Measurements from ENCODE around the gene PDE10A.
"Not testable (repeated sequence)": the region's sequence is repeated elsewhere in the genome, so short reads cannot be mapped to it uniquely, and the experiment has no call there.

The PDE10A gene

DNA sequence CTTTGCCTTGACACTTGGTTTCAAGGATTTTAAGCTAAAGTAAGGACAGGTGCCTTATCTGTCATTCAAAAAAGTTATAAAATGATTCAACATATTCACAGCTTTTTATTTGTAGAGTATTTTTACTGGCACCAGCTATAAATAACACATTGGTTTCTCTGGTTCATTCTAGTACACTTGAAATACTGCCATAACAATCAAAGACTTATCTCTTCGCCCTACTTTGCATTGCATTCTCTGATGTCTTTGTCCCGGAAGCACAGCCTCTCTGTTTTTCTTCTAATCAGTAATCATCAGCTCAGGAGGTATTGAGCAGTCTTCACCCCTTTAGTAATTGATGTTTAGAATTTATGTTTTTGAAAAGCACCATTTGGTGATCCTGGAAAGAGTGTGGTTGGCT, 156.4 kb downstream of the PDE10A start:
- DNase-seq (ENCODE audit: low read depth): no peak
- no peak overlapping the region for H3K4me3 ChIP-seq (ENCODE audit: low read depth, low read length)

DNA sequence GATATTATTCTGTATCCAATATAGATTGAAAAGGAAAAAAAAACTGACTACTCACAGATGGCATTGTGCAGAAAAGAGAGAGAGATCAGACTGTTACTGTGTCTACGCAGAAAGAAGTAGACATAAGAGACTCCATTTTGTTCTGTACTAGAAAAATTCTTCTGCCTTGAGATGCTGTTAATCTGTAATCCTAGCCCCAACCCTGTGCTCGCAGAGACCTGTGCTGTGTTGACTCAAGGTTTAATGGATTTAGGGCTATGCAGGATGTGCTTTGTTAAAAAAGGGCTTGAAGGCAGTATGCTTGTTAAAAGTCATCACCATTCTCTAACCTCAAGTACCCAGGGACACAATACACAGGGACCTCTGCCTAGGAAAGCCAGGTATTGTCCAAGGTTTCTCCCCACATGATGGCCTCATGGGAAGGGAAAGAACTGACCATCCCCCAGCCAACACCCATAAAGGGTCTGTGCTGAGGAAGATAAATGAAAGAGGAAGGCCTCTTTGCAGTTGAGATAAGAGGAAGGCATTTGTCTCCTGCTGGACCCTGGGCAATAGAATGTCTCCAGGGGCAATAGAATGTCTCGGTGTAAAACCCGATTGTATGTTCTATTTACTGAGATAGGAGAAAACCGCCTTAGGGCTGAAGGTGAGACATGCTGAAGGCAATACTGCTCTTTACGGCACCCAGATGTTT, 162.7 kb downstream of the PDE10A start:
- H3K4me3 ChIP-seq (ENCODE audit: low read depth, low read length); DNase-seq (ENCODE audit: low read depth): not testable (repeated sequence)

DNA sequence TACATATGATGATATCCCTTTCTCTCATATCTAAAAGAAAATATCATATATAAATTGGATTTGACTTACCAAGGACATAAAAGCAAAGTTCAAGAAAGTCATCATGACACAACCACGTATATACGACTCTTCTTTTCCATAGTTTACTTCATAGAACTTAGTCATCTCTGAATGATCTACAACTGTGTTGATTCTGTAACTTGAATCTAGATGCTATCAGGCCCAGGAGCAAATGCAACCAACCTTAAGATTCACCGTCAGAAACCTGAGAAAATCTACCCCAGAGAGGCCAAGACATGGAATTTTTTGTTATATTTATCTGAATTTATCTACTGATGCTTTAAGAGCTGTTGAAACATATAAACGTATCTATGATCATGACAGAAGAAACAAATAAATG, 165.6 kb downstream of the PDE10A start:
- DNase-seq (ENCODE audit: low read depth): no peak
- no peak overlapping the region for H3K4me3 ChIP-seq (ENCODE audit: low read depth, low read length)

DNA sequence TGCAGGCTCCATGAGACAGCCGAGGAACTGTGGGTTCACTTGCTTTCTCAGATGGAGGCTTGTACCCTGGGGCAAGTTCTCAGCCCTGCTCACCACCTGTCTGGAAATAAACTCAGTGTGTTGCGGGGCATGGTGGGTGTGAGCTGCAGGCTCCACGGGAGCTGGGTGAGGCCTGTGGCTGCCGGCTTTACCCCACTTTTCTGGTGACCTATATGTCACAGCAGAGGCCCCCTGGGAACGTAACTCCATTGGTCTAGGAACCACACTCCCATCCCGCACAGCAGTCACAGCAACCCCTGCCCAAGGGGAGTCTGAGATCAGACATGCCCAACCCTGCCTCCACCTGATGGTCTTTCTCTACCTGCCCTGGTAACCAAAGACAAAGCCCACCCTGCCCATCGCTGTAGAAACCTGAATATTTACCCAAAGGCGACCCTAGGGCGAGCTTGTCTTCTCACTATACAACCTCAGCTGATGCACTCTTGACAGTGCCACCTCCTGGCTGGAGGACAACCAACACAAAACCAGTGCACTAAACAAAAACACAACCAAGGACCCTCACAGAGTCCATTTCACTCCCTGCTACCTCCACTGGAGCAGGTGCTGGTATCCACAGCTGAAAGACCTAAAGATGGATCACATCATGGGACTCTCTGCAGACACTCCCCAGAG, 174.3 kb downstream of the PDE10A start:
- DNase-seq (ENCODE audit: low read depth): no peak
- H3K4me3 ChIP-seq (ENCODE audit: low read depth, low read length): no peak overlapping the region

DNA sequence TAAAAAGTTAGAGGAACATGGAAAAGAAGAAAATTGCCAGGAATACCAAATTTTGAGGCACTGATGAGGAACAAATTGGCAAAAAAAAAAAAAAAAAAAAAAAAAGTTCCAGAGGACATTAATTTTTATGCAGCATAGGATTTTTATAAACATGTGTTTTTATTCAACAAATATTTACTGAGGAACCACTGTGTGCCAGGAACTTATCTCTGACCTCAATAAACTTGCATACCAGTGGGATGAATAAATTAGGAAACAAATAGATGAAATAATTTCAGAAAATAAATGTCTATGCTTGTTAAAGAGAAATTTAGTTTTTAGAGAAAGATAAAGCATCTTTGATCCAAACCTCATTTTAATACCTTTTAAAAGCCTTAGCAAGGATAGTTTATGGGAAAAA, 175.1 kb downstream of the PDE10A start:
- DNase-seq (ENCODE audit: low read depth): no peak
- H3K4me3 ChIP-seq (ENCODE audit: low read depth, low read length): no peak overlapping the region

DNA sequence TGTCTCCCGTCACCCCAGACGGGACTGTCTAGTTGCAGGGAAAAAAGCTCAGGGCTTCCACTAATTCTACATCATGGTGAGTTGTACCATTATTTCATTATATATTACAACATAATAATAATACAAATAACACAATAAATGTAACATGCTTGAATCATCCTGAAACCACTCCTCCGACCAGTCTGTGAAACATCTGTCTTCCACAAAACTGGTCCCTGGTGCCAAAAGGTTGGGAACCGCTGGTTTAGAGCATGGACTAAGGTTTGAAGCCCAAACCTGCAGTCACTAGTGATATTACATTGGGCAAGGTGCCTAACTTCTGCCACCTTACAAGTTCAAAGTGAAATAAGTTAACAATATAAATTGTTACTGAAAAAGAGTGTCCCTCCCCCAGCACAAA, 175.7 kb downstream of the PDE10A start:
- DNase-seq (ENCODE audit: low read depth): no peak
- H3K4me3 ChIP-seq (ENCODE audit: low read depth, low read length): no peak overlapping the region

DNA sequence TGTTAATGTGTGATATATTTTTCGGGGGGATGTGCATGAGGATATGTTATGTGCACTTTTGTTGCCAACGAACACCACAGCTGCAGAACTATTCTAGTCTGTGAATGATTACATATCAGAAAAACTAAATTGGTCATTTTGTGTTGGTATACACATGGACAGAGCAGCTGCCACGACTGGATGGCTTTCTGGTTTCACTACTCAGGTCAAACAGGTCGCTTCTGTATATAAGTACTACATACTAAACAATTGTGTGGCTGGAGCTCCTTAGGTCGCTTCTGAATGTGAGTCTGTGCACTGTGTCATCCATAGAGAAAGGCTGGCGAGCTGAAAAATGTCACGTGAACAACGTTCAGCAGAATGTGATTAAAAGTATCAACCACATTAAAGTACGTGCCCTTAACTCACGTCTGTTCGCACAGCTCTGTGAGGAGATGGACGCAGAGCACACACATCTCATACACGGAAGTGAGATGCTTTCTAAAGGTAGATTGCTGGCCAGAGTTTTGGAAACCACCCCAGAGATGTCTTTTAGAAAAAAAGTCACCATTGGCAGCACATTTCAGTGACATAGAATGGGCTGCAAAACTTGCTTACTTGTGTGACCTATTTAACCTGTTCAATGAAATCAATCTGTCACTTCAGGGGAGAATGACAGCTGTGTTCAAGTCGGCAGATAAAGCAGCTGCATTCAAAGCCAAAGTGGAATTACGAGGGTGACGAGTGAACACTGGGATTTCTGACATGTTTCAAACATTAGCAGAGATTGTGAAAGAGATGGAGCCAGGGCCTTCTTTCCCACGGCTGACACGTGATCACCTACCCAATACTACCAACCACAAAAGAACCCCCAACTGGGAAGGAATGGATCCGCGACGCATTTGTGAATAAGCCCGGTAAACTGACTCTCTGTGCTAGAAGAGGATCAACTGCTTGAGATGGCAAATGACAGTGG, 176.6 kb downstream of the PDE10A start:
- DNase-seq (ENCODE audit: low read depth): no peak
- no peak overlapping the region for H3K4me3 ChIP-seq (ENCODE audit: low read depth, low read length)

DNA sequence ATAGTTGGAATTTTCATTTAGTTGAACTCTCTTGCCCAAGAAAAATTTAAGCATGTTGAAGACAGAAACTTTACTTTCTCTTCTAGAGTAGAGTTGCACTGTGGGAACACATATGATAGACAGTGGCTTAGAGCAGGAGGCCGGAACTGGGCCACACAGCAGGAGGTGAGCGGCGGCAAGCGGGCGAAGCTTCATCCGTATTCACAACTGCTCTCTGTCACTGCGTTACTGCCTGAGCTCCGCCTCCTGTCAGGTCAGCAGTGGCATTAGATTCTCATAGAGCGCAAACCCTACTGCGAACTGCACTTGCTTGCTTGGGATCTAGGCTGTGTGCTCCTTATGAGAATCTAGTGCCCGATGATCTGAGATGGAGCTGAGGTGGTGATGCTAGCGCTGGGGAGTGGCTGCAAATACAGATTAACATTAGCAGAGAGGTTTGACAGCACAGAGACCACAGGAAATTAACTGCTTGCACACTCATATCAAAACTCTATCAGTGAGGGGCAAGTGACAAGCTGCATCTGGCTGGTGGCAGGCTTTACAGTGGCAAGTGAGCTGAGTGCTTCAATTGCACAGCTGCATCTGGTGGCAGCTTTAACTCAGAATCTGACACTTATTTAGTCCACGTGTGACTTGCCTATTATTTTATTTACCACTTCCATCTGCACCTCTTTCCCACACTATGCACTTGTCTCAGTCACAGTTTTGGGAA, 178.7 kb downstream of the PDE10A start:
- H3K4me3 ChIP-seq (ENCODE audit: low read depth, low read length): no peak overlapping the region

DNA sequence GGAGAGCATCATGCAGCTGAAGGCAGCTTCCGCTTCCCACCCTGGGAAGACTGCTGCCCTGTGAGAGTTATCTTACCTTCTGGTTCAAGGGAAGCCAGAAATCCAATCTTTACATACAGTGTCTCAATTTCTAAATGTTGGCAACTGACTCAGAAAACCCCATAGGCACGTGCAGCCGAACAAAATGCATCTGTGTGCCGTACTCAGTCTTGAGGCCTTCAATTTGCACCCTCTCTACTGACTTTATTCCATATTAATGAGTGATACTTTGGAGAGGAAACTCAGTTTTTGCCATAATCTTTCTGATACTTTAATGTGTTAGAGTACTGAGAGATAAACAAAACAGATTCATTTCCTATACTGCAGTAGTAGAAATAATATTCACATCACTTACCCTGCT, 181.1 kb downstream of the PDE10A start:
- H3K4me3 ChIP-seq (ENCODE audit: low read depth, low read length): no peak overlapping the region
- DNase-seq (ENCODE audit: low read depth): no peak

More for the DNA sequence above, 178.7 kb downstream of the PDE10A start:
- no peak for DNase-seq (ENCODE audit: low read depth)

DNA sequence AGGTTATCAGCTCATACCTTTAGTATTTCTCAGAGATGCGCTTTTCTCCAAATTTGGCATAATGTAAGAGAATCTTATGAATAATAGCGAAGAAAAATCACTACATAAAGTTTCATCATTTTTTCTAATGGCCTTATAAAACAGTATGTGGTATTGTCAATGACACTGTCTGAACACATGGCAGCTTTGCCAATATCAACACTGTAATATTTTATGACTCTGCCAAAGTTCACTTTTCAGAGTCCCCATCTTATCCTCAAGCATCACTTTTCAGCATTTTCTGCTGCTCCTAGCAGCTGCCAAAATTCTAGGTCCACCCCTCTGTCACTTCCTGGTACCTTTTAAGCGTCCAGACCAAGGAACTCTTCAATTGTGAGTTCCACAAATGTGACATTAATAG, 182.1 kb downstream of the PDE10A start:
- DNase-seq (ENCODE audit: low read depth): no peak
- no peak overlapping the region for H3K4me3 ChIP-seq (ENCODE audit: low read depth, low read length)

DNA sequence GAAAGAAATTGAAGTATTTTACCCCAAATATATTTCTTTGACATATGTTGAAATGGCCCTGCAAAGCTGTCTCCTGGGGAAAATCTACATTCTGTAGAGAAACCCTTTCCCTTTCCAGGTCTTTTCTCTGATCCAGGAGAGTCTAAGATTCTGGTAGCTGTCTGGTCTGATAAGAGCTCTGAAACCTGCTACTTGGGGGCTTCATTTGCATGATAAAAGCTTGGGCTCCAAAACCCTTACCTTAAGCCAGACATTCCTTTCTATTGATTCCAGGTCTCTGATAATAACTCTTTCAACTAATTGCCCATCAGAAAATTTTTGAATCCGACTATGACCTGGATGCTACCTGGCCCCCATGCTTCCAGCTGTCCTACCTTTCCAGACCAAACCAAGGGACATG, 184.5 kb downstream of the PDE10A start:
- DNase-seq (ENCODE audit: low read depth): no peak

DNA sequence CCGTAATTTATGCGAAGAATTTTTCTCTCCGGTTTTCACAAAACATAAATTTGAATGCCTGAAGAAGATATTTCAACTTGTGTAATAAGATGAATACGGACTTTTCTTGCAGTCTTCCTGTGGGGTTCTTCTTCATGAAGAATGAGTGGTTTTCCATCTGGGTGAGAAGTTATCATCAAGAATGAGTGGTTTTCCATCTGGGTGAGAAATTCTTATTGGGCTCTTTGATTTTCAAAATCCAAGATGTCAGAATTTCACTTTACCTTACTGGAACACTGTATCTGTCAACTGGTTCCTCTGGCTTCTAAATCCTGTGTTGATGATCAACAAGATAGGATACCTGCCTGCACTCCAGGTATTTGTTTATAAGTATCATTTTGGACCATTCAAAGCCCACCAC, 193.6 kb downstream of the PDE10A start:
- no peak overlapping the region for H3K4me3 ChIP-seq (ENCODE audit: low read depth, low read length)
- DNase-seq (ENCODE audit: low read depth): no peak

More for the DNA sequence above, 184.5 kb downstream of the PDE10A start:
- no peak overlapping the region for H3K4me3 ChIP-seq (ENCODE audit: low read depth, low read length)

DNA sequence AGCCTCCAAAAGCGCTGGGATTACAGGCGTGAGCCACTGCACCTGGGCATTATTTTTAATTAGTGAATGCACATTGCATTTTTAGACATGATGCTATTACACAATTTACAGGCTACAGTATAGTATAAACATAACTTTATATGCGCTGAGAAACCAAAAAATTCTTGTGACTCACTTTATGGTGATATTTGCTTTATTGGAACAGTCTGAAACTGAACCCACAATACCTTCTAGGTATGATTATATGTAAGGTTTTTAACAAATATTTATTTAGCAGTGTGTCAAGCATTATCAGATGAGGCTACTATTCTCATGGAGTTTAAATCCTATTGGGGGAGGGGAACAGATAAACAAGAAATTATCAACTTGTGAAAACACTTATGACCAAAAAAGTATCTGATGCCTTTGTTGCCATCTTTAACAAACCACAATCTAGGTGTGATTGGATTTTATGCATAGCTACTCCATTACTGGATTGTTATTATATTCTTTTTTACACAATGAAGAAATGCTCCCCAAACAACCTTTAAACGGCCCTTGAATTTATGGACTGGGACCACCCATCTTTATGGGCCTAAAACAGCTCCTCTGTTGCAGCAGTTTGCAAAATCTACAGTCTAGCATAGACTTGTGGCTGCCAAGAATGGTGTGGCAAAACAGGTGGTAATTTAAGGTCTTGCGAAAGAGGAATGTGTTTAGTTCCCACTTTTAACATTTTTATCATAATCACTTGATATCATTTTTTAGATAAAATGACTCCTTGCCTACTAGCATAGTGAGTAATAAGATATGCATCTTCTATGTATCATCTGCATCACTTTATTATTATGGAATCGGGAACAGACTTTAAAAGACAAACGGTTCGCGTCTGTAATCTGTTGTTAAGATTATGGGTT, 194.5 kb downstream of the PDE10A start:
- no peak overlapping the region for H3K4me3 ChIP-seq (ENCODE audit: low read depth, low read length)
- no peak for DNase-seq (ENCODE audit: low read depth)

DNA sequence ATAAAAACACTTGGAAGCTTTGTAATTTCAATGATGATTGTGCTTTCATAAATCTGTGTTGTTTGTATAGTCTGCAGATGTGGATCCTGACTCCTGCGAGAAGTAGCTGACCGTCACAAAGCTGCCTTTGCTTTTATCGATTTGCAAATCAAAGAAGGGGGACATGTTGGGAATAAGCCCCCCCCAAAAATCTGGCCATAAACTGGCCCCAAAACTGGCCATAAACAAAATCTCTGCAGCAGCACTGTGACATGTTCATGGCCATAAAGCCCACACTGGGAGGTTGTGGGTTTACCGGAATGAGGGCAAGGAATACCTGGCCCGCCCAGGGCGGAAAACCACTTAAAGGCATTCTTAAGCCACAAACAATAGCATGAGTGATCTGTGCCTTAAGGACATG, 199.5 kb downstream of the PDE10A start:
- not testable (repeated sequence) for DNase-seq (ENCODE audit: low read depth); H3K4me3 ChIP-seq (ENCODE audit: low read depth, low read length)

DNA sequence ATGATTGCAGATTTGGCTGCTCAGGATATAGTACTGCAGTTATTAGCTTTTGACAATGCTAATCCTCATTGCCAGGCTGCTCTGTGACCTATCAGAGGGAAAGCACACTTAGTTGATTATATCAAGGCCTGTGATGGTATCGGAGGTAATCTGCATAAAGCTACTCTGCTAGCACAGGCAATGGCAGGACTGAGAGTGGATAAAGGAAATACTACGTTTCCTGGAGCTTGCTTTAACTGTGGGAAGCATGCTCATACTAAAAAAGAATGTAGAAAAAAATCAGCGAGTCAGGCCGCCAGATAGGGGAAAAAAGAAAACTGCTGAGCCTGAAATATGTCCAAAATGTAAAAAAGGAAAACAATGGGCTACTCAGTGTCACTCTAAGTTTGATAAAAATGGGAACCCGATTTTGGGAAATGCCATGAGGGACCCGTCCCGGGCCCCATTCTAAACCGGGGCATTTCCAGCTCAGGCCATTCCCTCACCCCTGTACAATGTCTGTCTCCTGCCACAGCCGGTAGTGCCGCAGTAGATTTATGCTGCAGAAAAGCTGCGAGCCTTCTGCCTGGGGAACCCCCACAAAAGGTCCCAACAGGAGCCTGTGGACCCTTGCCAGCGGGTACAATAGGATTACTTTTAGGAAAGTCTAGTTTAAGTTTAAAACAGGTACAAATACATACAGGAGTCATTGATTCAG, 203.3 kb downstream of the PDE10A start:
- H3K4me3 ChIP-seq (ENCODE audit: low read depth, low read length); DNase-seq (ENCODE audit: low read depth): not testable (repeated sequence)

DNA sequence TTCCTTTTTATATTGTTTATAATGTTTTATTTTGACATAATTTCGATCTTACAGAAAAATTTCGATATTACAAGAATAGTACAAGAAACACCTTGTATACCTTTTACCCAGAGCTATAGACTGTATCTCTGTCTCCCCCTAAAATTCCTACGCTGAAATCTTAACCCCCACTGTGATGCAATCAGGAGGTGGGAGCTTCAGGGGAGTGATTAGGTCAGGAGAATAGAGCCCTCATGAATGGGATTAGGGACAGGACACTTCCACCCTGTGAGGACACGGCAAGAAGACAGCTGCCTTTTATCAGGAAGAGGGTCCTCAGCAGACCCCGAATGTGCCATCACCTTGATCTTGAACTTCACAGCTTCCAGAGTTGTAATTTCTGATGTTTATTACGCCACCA, 204.9 kb downstream of the PDE10A start:
- H3K4me3 ChIP-seq (ENCODE audit: low read depth, low read length): no peak overlapping the region
- DNase-seq (ENCODE audit: low read depth): no peak

DNA sequence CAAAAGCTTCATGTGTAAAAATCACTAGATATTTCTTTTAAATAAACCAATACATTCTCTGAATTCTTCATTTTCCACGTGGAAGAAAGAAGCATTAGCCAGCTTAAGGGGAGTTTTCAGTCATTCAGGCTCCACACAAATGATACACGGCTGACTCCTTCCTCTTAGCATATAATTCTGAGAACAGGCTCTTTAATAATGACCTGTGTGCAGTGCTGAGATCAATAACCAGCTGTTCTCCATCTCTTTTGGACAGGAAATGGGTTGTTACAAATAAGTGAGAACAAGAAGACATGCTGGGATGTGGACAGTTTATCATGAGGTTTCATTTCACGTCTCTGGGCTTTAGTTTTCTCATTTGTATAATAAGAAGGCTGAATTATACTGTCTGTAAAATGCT, 206.8 kb downstream of the PDE10A start:
- no peak for DNase-seq (ENCODE audit: low read depth)
- H3K4me3 ChIP-seq (ENCODE audit: low read depth, low read length): no peak overlapping the region

DNA sequence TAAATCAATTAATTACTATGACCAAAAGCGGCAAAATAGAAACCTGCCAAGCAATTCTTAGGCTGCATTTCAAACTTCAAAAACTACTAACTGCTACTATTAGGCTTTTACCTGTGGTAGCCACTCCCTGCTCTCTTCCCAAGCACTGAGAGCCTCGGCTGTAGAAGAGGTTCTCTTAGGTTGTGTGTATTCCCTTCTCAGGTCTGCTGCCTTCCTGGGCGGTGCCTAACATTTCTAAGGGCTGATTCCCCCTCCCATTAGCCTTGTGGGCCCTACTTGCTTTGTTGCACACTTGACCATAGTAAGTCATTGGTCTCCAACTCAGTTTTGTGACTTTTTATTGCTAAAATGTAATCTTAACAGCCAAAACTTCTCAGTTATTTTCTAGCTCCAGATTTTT, 207.6 kb downstream of the PDE10A start:
- no peak overlapping the region for H3K4me3 ChIP-seq (ENCODE audit: low read depth, low read length)
- DNase-seq (ENCODE audit: low read depth): no peak

Measured in skeletal muscle cell (primary cell).